HepG2 (cell line): ENCODE results near the gene GPD1. TPM values are rescaled to one million over a fixed set of nuclear protein-coding genes. Genes with fewer than 3 reads are reported as not detected.

Experiments
- ATAC-seq: fragments of 200-7000 bp; cut with Tn5 transposase; 3 replicates; pipeline ENCODE4 v1.9.1; 2020; ENCODE audit warnings: mild to moderate bottlenecking, moderate library complexity
- BruUV-seq: library from RNA; stranded (reverse); fragments of 400-500 nt; replicated peaks from 2 replicates; lab custom pipeline; 2021; lab: Mats Ljungman, UMichigan
- CTCF ChIA-PET: fragments of 300-600 bp; formaldehyde crosslinking; extraction: SDS; loops from one replicate; lab custom pipeline; 2021; ENCODE audit warnings: low total read pairs, inconsistent platforms, low intra/inter-chr PET ratio; lab: Yijun Ruan, JAX
- POLR2A ChIA-PET: fragments of 350-600 bp; sonication (Branson Sonifier 250); formaldehyde crosslinking; loops from one replicate; lab custom pipeline; 2020; ENCODE audit warnings: antibody characterized with exemption, inconsistent platforms; lab: Yijun Ruan, JAX
- DNase-seq: peaks from one replicate; pipeline ENCODE4 v3.0.0-alpha.2; 2015; ENCODE audit warnings: low spot score
- FAIRE-seq: peaks from 3 replicates; lab custom pipeline; 2011; peaks lifted over from hg19 to GRCh38; lab: Jason Lieb, UNC
- H2AFZ ChIP-seq: one replicate; pipeline ENCODE4 v1.6.1; 2011; ENCODE audit warnings: low read length, inconsistent platforms
- H3K27ac ChIP-seq: fragments of 300-600 bp; 3 replicates; pipeline ENCODE4 v1.8.0; 2011; ENCODE audit warnings: mixed run types, mild to moderate bottlenecking, mixed read lengths, low read length, inconsistent platforms; ENCODE audit not compliant: insufficient read depth; ENCODE audit errors: extremely low read length
- H3K27me3 ChIP-seq, 2 experiments: fragments of 200-600 bp in 1 of 2; 2 replicates in 1 of 2; 3 replicates in 1 of 2; pipeline versions ENCODE4 v1.6.0 to v1.8.0; 2011; ENCODE audit warnings: low read length in 2 of 2, mild to moderate bottlenecking in 2 of 2, moderate library complexity in 2 of 2, inconsistent platforms in 1 of 2; ENCODE audit not compliant: insufficient read depth in 2 of 2, control insufficient read depth in 1 of 2
- H3K36me3 ChIP-seq, 2 experiments: fragments of 200-600 bp in 1 of 2; replicated peaks in 1 of 2; 2 replicates in 1 of 2; 3 replicates in 1 of 2; pipeline versions ENCODE4 v1.5.1 to v1.8.0; 2011; ENCODE audit warnings: low read length in 2 of 2, inconsistent platforms in 1 of 2; ENCODE audit not compliant: insufficient read depth in 2 of 2, control insufficient read depth in 1 of 2
- H3K4me1 ChIP-seq: 2 replicates; pipeline ENCODE4 v1.5.1; 2012; ENCODE audit warnings: low read length, inconsistent platforms; ENCODE audit not compliant: insufficient read depth
- H3K4me2 ChIP-seq: 2 replicates; pipeline ENCODE4 v1.6.0; 2011; ENCODE audit warnings: low read depth, low read length, inconsistent platforms
- H3K4me3 ChIP-seq, 3 experiments: fragments of 200-600 bp in 1 of 3; sonication (generic), shearing (Covaris generic) in 1 of 3; replicated peaks in 1 of 3; 2 replicates each; pipeline ENCODE4 v1.5.1; 2011 to 2016; ENCODE audit warnings: low read length in 3 of 3, inconsistent platforms in 2 of 3, low read depth in 2 of 3, mild to moderate bottlenecking in 2 of 3, control low read depth in 1 of 3, mixed read lengths in 1 of 3; ENCODE audit not compliant: insufficient read depth in 1 of 3
- H3K79me2 ChIP-seq: one replicate; pipeline ENCODE4 v1.6.1; 2011; ENCODE audit warnings: low read length, inconsistent platforms; ENCODE audit not compliant: insufficient read depth
- H3K9ac ChIP-seq: 2 replicates; pipeline ENCODE4 v1.6.0; 2011; ENCODE audit warnings: mild to moderate bottlenecking, low read depth, low read length, inconsistent platforms; ENCODE audit not compliant: insufficient read depth
- H3K9me3 ChIP-seq: 2 replicates; pipeline ENCODE4 v1.5.1; 2012; ENCODE audit warnings: mild to moderate bottlenecking, low read length
- H4K20me1 ChIP-seq: 2 replicates; pipeline ENCODE4 v1.6.0; 2011; ENCODE audit warnings: inconsistent platforms, mild to moderate bottlenecking, low read length, moderate library complexity; ENCODE audit not compliant: insufficient read depth
- CHD4 ChIP-seq: fragments of 200-600 bp; sonication (generic); IDR thresholded peaks from 2 replicates; pipeline ENCODE4 v1.7.0; 2017; ENCODE audit warnings: mild to moderate bottlenecking, low read length, borderline replicate concordance
- EED ChIP-seq: sonication (generic); formaldehyde crosslinking; IDR thresholded peaks from 2 replicates; pipeline ENCODE4 v1.5.0; 2020; ENCODE audit warnings: mild to moderate bottlenecking, missing genetic modification reagents
- FOXA3 ChIP-seq: IDR thresholded peaks from 2 replicates; pipeline ENCODE4 v1.6.1; 2016; ENCODE audit warnings: missing genetic modification reagents, missing compliant biosample characterization
- FOXP1 ChIP-seq, 2 experiments: fragments of 450-650 bp in 1 of 2; IDR thresholded peaks; 2 replicates each; pipeline ENCODE4 v1.6.1; 2017 to 2018; ENCODE audit warnings: antibody characterized with exemption in 1 of 2
- GPN1 ChIP-seq: sonication (generic); formaldehyde crosslinking; IDR thresholded peaks from 2 replicates; pipeline ENCODE4 v1.5.1; 2020; ENCODE audit warnings: missing genetic modification reagents, borderline replicate concordance
- HMG20A ChIP-seq: IDR thresholded peaks from 2 replicates; pipeline ENCODE4 v1.6.1; 2016; ENCODE audit warnings: borderline replicate concordance
- NCOA5 ChIP-seq: sonication (generic); formaldehyde crosslinking; IDR thresholded peaks from 2 replicates; pipeline ENCODE4 v1.4.0; 2020; ENCODE audit warnings: missing genetic modification reagents
- NFYC ChIP-seq: IDR thresholded peaks from 2 replicates; pipeline ENCODE4 v1.6.1; 2016; ENCODE audit warnings: missing genetic modification reagents, missing compliant biosample characterization
- ONECUT2 ChIP-seq: sonication (generic); formaldehyde crosslinking; IDR thresholded peaks from 2 replicates; pipeline ENCODE4 v1.4.0; 2020; ENCODE audit warnings: missing genetic modification reagents
- SMC3 ChIP-seq: IDR thresholded peaks from 2 replicates; pipeline ENCODE4 v1.6.1; 2011; ENCODE audit warnings: low read length, improper control_type of control experiment
- ZNF12 ChIP-seq: sonication (generic); formaldehyde crosslinking; IDR thresholded peaks from 2 replicates; pipeline ENCODE4 v1.5.0; 2020; ENCODE audit warnings: missing genetic modification reagents
- ZNF232 ChIP-seq: sonication (generic); formaldehyde crosslinking; IDR thresholded peaks from 2 replicates; pipeline ENCODE4 v1.4.0; 2020; ENCODE audit warnings: missing genetic modification reagents, borderline replicate concordance
- ZNF468 ChIP-seq: sonication (generic); formaldehyde crosslinking; IDR thresholded peaks from 2 replicates; pipeline ENCODE4 v1.8.0; 2022; ENCODE audit warnings: mild to moderate bottlenecking, moderate library complexity, missing genetic modification reagents
- ZNF841 ChIP-seq: sonication (generic); formaldehyde crosslinking; IDR thresholded peaks from 2 replicates; pipeline ENCODE4 v1.8.1; 2023; ENCODE audit warnings: missing genetic modification reagents, borderline replicate concordance
- WGBS: methylation state at CpG from one replicate; pipeline ENCODE4 v1.1.6; 2017; ENCODE audit warnings: low lambda C conversion rate; 5-methylcytosine and 5-hydroxymethylcytosine counted together
- in situ Hi-C: cut with HindIII; loops from 2 replicates; pipeline ENCODE4 v1.10.0; 2017; ENCODE audit warnings: low pct_unique_long_range_greater_than_20kb; ENCODE audit not compliant: extremely low pct_ligation_motif_present
- intact Hi-C: fragments of 100-400 bp; cut with micrococcal nuclease; formaldehyde crosslinking; loops from one replicate; pipeline ENCODE4 v1.10.0; 2022; ENCODE audit not compliant: unreplicated experiment
- polyA plus RNA-seq, 8 experiments: library from polyadenylated mRNA; depleted of rRNA in 3 of 8; stranded (reverse) in 7 of 8; unstranded in 1 of 8; fragments of >200 nt; fragmentation: Illumina TruSeq in 4 of 8; extraction: Trizol in 4 of 8; gene quantifications; 2 replicates each; pipeline versions ENCODE4 v1.2.1 to v1.2.3, GENCODE V29; 2011 to 2016; ENCODE audit warnings: low read depth in 4 of 8, missing spikeins in 1 of 8, mixed read lengths in 1 of 8; ENCODE audit not compliant: insufficient read depth in 1 of 8
- total RNA-seq, 5 experiments: library from RNA; depleted of rRNA; stranded (reverse); fragments of >200 nt; fragmentation: Illumina TruSeq; extraction: Trizol; gene quantifications; 2 replicates each; pipeline ENCODE4 v1.2.3, GENCODE V29; 2016; ENCODE audit warnings: low read depth in 1 of 5
- TF ChIP-seq, protein P1 (sequence below): sonication (generic); formaldehyde crosslinking; IDR thresholded peaks from 2 replicates; pipeline ENCODE4 v1.9.0; 2022; ENCODE audit warnings: low read depth, missing genetic modification reagents
- TF ChIP-seq, protein P2 (sequence below): fragments of 450-650 bp; IDR thresholded peaks from 2 replicates; pipeline ENCODE4 v1.6.1; 2017
- TF ChIP-seq, protein P3 (sequence below): sonication (generic); formaldehyde crosslinking; IDR thresholded peaks from 2 replicates; pipeline ENCODE4 v1.8.0; 2022; ENCODE audit warnings: mild to moderate bottlenecking, missing genetic modification reagents; ENCODE audit not compliant: insufficient replicate concordance
- TF ChIP-seq, protein P4 (sequence below): sonication (generic); formaldehyde crosslinking; IDR thresholded peaks from 2 replicates; pipeline ENCODE4 v1.4.0; 2020; ENCODE audit warnings: missing genetic modification reagents

GPD1 gene
- total and polyA plus RNA-seq, 2 of the 13 experiments (the other 11 are each of a cell fraction or from before 2014, with no cell fraction given): 3.7 to 30.6 TPM

DNA sequence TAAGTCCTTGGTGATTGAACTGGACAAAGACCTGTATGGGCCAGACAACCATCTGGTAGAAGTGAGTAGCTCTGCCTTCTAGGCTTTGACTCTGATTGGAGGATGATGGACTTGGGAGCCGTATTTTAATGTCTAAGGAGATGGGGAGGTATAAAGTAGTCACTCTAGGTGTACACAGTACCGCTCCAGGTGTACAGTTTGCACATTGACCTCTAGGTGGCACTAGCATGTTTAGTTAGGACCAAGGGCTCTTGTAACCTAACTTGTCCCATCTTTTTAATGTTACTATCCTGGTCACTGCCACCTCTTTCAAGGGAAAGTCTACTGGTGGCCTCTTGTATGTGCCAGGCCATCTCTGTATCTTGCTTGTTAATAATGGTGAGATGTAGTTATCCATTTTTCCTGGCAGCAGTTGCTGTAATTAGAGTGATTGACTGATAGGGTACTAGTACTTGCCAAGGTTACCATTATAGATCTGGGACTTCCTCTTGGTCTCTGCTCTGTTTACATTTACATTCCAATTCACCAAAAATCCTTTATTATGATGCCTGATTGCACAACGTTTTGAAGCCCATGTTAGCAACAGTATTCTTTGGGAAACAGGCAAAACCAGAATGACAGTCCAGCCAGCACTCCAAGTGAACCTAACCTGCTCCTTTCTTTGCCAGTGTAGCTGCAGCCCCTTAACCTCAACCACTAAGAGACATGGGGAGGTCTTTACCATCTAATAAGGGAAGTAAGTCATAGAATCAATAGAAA is 15.1 kb upstream of the GPD1 start:
- FAIRE-seq: peak; percentile 90
- ChIA-PET CTCF (interaction anchor here (1.0 to 2.0 kb wide), 2 partner anchors 14 to 23 kb away, joined by 4 to 5 read pairs; partner anchors contain the start of gene COX14), POLR2A (interaction anchor here (1.6 to 7.4 kb wide), 4 partner anchors 12 to 78 kb away, joined by 6 to 265 read pairs (median 10); partner anchors contain the start of genes CERS5, COX14 and GPD1)
- H4K20me1 ChIP-seq: peaks cover 4% of the 10 kb centered on the region; the same call in 1 of the 2 replicates
- peaks cover 45% of the 10 kb centered on the region for H3K4me1 ChIP-seq
- H3K36me3 ChIP-seq: peaks cover 20 to 52% of the 10 kb centered on the region in 2 experiments
- H3K4me2 ChIP-seq: 0 out of 2 replicates have a peak overlapping the region, but pooled peaks have one; percentile 0
- peak; percentile 68 for DNase-seq
- WGBS: 23% methylated on average over 3 of the region's 3 CpGs
- in situ Hi-C loops: no loop called here
- no peak overlapping the region for H3K9ac ChIP-seq
- peaks cover 17% of the 10 kb centered on the region for H3K79me2 ChIP-seq
- H3K4me3 ChIP-seq: no peak overlapping the region
- ATAC-seq: peak; percentile 55
- BruUV-seq: no TSS peak
- no peaks in the 10 kb centered on the region for H3K27me3 ChIP-seq
- intact Hi-C loops: no loop called here
- no peaks in the 10 kb centered on the region for H3K9me3 ChIP-seq
- no peak overlapping the region for H2AFZ ChIP-seq
- peak overlapping the region; percentile 43 for H3K27ac ChIP-seq
- TF ChIP-seq ZNF12 (CRISPR knock-in tag): no peak
- no peak for TF ChIP-seq NFYC (CRISPR knock-in tag)
- TF ChIP-seq, protein P1, sequence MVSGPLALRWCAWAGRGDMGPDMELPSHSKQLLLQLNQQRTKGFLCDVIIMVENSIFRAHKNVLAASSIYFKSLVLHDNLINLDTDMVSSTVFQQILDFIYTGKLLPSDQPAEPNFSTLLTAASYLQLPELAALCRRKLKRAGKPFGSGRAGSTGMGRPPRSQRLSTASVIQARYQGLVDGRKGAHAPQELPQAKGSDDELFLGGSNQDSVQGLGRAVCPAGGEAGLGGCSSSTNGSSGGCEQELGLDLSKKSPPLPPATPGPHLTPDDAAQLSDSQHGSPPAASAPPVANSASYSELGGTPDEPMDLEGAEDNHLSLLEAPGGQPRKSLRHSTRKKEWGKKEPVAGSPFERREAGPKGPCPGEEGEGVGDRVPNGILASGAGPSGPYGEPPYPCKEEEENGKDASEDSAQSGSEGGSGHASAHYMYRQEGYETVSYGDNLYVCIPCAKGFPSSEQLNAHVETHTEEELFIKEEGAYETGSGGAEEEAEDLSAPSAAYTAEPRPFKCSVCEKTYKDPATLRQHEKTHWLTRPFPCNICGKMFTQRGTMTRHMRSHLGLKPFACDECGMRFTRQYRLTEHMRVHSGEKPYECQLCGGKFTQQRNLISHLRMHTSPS (CRISPR knock-in tag): no peak
- TF ChIP-seq ONECUT2 (CRISPR knock-in tag): no peak
- TF ChIP-seq SMC3: peak; percentile 42; the same call in 1 of the 2 replicates
- no peak for TF ChIP-seq NCOA5 (CRISPR knock-in tag)
- TF ChIP-seq GPN1: no peak
- no peak for TF ChIP-seq FOXP1 (IDR thresholded peaks at IDR 0.05)
- TF ChIP-seq FOXP1 (CRISPR knock-in tag; IDR thresholded peaks at IDR 0.05): no peak
- no peak for TF ChIP-seq ZNF468
- no peak for TF ChIP-seq ZNF841 (CRISPR knock-in tag)
- peak; percentile 38; the same call in 1 of the 2 replicates for TF ChIP-seq FOXA3 (CRISPR knock-in tag)
- no peak for TF ChIP-seq EED (CRISPR knock-in tag)
- TF ChIP-seq, protein P2, sequence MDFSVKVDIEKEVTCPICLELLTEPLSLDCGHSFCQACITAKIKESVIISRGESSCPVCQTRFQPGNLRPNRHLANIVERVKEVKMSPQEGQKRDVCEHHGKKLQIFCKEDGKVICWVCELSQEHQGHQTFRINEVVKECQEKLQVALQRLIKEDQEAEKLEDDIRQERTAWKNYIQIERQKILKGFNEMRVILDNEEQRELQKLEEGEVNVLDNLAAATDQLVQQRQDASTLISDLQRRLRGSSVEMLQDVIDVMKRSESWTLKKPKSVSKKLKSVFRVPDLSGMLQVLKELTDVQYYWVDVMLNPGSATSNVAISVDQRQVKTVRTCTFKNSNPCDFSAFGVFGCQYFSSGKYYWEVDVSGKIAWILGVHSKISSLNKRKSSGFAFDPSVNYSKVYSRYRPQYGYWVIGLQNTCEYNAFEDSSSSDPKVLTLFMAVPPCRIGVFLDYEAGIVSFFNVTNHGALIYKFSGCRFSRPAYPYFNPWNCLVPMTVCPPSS: no peak
- no peak for TF ChIP-seq HMG20A (CRISPR knock-in tag)
- TF ChIP-seq CHD4: no peak
- TF ChIP-seq, protein P3, sequence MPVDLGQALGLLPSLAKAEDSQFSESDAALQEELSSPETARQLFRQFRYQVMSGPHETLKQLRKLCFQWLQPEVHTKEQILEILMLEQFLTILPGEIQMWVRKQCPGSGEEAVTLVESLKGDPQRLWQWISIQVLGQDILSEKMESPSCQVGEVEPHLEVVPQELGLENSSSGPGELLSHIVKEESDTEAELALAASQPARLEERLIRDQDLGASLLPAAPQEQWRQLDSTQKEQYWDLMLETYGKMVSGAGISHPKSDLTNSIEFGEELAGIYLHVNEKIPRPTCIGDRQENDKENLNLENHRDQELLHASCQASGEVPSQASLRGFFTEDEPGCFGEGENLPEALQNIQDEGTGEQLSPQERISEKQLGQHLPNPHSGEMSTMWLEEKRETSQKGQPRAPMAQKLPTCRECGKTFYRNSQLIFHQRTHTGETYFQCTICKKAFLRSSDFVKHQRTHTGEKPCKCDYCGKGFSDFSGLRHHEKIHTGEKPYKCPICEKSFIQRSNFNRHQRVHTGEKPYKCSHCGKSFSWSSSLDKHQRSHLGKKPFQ (CRISPR knock-in tag): no peak
- TF ChIP-seq, protein P4, sequence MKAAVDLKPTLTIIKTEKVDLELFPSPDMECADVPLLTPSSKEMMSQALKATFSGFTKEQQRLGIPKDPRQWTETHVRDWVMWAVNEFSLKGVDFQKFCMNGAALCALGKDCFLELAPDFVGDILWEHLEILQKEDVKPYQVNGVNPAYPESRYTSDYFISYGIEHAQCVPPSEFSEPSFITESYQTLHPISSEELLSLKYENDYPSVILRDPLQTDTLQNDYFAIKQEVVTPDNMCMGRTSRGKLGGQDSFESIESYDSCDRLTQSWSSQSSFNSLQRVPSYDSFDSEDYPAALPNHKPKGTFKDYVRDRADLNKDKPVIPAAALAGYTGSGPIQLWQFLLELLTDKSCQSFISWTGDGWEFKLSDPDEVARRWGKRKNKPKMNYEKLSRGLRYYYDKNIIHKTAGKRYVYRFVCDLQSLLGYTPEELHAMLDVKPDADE (CRISPR knock-in tag): no peak
- no peak for TF ChIP-seq ZNF232 (CRISPR knock-in tag)
